GM19023 (cell line): ENCODE measurements around the gene PRKACA.

Experiments used
- ATAC-seq: cut with Tn5 transposase; IDR thresholded peaks from one replicate; pipeline ENCODE4 v1.9.1; 2021; ENCODE audit warnings: mild to moderate bottlenecking, moderate library complexity; ENCODE audit not compliant: unreplicated experiment

Gene PRKACA

GRCh38 chr19:14118165-14119051 lies 846 bp upstream of the PRKACA start:
- peak; percentile 26 for ATAC-seq

GRCh38 chr19:14116918-14117578 lies 514 bp downstream of the PRKACA start:
- peak; percentile 4 for ATAC-seq

GRCh38 chr19:14116525-14116917 lies 1.0 kb downstream of the PRKACA start:
- no peak for ATAC-seq

- ATAC-seq, result no peak
Observed at GRCh38 chr19:14115756-14116155, 1.8 kb downstream of the PRKACA start.

- no peak for ATAC-seq
Observed at GRCh38 chr19:14114854-14115253, 2.7 kb downstream of the PRKACA start.

GRCh38 chr19:14114439-14114838 lies 3.1 kb downstream of the PRKACA start:
- no peak for ATAC-seq

GRCh38 chr19:14113762-14114414 lies 3.7 kb downstream of the PRKACA start:
- ATAC-seq, result no peak

- no peak for ATAC-seq
Observed at GRCh38 chr19:14112809-14113385, 4.7 kb downstream of the PRKACA start.

- ATAC-seq, result no peak
Observed at GRCh38 chr19:14112051-14112808, 5.3 kb downstream of the PRKACA start.

GRCh38 chr19:14111486-14111885 lies 6.1 kb downstream of the PRKACA start:
- ATAC-seq, result no peak

GRCh38 chr19:14110650-14111049 lies 6.9 kb downstream of the PRKACA start:
- ATAC-seq, result no peak

- ATAC-seq, result no peak
Observed at GRCh38 chr19:14107581-14108461, 9.7 kb downstream of the PRKACA start.

GRCh38 chr19:14106840-14107239 lies 10.7 kb downstream of the PRKACA start:
- ATAC-seq, result no peak

- no peak for ATAC-seq
Observed at GRCh38 chr19:14105680-14106079, 11.9 kb downstream of the PRKACA start.

GRCh38 chr19:14103310-14103709 lies 14.3 kb downstream of the PRKACA start:
- no peak for ATAC-seq

GRCh38 chr19:14102756-14103155 lies 14.8 kb downstream of the PRKACA start:
- no peak for ATAC-seq

GRCh38 chr19:14102102-14102696 lies 15.4 kb downstream of the PRKACA start:
- no peak for ATAC-seq

GRCh38 chr19:14101003-14101545 lies 16.5 kb downstream of the PRKACA start:
- ATAC-seq, result no peak
